Measurements from ENCODE around the gene YEATS2.
A peak's percentile ranks its signal among the peaks of the same experiment; 100 is the strongest.
"Not testable (repeated sequence)": the region's sequence is repeated elsewhere in the genome, so short reads cannot be mapped to it uniquely, and the experiment has no call there.

The YEATS2 gene

DNA sequence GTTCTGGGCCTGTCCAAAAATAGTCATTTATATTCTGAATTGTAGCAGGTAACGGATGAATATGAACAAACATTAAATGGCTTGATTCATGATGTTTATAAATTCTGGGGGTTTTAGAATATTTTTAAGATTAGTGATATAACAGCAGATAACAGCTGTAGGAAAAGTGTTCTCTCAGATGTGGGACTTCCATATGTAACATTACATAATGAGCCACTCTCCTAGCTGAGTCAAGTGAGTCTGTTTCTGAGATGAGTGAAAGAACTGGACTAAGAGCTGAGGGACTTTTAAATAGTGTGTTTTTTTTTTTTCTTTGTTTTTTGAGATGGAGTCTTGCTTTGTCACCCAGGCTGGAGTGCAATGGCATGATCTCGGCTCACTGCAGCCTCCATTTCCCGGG, 13.9 kb downstream of the YEATS2 start:
- no peak for DNase-seq (ENCODE audit: low read depth in 2 of 2, low spot score in 1 of 2)

- no peak for DNase-seq (ENCODE audit: low read depth in 2 of 2, low spot score in 1 of 2)
Measured at GRCh38 chr3:183714622-183715021, 17.0 kb downstream of the YEATS2 start.

GRCh38 chr3:183718012-183718411, 20.4 kb downstream of the YEATS2 start:
- no peak for DNase-seq (ENCODE audit: low read depth in 2 of 2, low spot score in 1 of 2)

DNA sequence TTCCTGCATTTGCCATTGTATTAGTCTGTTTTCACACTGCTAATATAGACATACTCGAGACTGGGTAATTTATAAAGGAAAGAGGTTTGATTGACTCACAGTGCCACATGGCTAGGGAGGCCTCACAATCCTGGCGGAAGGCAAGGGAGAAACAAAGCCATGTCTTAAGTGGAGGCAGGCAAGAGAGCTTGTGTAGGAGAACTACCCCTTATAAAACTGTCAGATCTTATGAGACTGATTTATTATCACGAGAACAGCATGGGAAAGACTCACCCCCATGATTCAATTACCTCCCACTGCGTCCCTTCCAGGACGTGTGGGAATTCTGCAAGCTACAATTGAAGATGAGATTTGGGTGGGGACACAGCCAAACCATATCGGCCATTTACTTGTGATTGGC, 27.8 kb downstream of the YEATS2 start:
- DNase-seq (ENCODE audit: low read depth in 2 of 2, low spot score in 1 of 2) = no peak

DNA sequence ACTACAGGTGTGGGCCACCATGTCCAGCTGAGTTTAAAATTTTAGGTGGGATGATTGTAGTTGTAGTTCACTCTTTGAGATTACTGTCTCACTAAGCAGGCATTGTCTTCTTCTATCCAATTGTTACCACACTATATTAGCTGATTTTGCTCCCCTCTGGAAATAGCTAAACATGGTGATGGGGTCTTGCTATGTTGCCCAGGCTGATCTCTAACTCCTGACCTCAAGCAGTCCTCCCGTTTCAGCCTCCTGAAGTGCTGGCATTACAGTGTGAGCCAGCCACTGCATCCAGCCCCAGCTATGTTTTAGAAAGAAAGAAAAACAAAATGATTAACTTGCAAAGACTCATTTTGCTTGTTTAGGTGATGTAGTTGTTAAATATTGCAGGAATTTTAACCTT, 30.6 kb downstream of the YEATS2 start:
- no peak for DNase-seq (ENCODE audit: low read depth in 2 of 2, low spot score in 1 of 2)

GRCh38 chr3:183730361-183730760, 32.8 kb downstream of the YEATS2 start:
- DNase-seq (ENCODE audit: low read depth in 2 of 2, low spot score in 1 of 2) = no peak

- no peak for DNase-seq (ENCODE audit: low read depth in 2 of 2, low spot score in 1 of 2)
Measured at GRCh38 chr3:183731611-183732010, 34.0 kb downstream of the YEATS2 start.

GRCh38 chr3:183733553-183733952, 36.0 kb downstream of the YEATS2 start:
- DNase-seq (ENCODE audit: low read depth in 2 of 2, low spot score in 1 of 2) = no peak

- DNase-seq (ENCODE audit: low read depth in 2 of 2, low spot score in 1 of 2) = no peak
Measured at GRCh38 chr3:183734750-183735494, 37.3 kb downstream of the YEATS2 start.

DNA sequence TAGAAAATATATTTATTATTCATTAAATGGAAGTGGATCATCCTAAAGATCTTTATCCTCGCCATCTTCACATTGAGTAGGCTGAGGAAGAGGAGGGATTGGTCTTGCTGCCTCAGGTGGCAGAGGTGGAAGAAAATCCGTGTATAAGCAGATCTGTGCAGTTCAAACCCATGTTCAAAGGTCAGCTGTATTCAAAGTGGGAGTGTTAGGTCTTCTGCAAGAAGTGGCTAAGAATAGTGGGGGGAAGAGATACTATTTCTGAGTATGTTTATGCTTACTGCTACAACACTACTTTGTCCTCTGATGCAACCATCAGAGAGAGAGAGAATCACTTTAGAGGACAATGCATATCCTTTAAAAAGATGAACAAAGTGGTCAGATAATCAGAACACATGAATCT, 39.5 kb downstream of the YEATS2 start:
- DNase-seq (ENCODE audit: low read depth in 2 of 2, low spot score in 1 of 2) = no peak

DNA sequence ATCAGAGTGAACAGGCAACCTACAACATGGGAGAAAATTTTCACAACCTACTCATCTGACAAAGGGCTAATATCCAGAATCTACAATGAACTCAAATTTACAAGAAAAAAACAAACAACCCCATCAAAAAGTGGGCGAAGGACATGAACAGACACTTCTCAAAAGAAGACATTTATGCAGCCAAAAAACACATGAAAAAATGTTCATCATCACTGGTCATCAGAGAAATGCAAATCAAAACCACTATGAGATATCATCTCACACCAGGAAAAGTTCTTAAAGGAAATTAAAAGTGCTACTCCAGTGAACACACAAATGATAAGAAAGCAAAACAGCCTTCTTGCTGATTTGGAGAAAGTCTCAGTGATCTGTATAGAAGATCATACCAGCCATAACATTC, 42.6 kb downstream of the YEATS2 start:
- not testable (repeated sequence) for DNase-seq (ENCODE audit: low read depth in 2 of 2, low spot score in 1 of 2)

DNA sequence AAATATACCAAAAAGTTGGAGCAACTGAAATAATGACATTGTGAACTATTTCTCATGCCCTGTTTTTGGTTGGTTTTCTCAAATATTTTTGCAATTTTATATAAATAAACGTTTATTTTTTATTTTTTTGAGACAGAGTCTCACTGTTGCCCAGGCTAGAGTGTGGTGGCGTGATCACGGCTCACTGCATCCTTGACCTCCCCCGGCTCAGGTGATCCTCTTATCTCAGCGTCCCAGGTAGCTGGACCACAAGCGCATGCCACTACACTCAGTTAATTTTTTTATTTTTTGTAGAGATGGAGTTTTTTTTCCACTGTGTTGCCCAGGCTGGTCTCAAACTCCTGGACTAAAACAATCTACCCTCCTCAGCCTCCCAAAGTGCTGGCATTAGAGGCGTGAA, 45.6 kb downstream of the YEATS2 start:
- DNase-seq (ENCODE audit: low read depth in 2 of 2, low spot score in 1 of 2) = no peak

DNA sequence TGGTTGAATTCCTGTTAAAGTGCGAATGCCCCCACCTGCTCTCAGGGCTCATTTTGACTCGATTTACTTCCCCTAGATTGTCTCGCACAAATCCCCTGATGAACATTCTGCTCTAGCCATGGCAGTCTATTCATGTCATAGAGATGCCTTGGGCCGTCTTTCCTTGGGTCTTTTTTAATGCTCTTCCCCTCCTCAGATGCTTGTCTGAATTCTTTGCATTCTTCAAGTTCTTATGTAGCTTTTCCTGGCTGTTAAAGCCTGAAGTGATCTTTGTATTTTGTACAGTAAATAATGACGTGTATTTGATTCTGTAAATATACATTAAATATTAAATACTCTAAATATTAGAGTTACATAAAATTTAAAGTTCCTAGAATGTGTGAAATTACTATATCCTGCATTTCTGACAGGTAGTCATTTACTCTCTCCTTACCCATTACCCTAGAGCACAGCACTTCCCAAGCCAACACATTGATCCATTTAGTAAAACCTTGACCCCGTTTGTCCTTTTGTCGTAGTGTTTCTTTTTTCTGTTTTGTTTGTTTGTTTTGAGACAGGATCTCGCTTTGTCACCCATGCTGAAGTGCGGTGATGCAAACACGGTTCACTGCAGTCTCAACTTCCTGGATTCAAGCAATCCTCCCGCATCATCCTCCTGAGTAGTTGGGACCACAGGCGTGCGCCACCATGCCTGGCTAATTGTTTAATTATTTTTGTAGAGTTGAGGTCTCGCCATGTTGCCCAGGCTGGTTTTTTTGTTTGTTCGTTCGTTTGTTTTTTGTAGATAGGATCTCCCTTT, 47.9 kb downstream of the YEATS2 start:
- DNase-seq (ENCODE audit: low read depth in 2 of 2, low spot score in 1 of 2) = no peak

DNA sequence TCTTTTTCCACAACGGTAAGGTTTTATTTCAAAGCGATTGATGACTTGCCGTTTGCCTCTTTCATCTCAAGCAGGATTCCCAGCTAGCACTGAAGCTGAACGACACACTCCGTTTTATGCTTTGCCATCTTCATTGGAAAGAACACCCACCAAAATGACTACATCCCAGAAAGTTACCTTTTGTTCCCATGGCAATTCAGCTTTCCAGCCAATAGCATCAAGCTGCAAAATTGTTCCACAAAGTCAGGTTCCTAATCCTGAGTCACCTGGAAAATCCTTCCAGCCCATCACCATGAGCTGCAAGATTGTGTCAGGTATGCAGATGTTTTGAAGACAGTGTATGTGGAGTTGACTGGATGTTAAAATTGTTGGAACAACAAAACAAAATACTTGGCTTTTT, 56.5 kb downstream of the YEATS2 start:
- DNase-seq (ENCODE audit: low read depth in 2 of 2, low spot score in 1 of 2) = no peak

GRCh38 chr3:183762304-183762703, 64.7 kb downstream of the YEATS2 start:
- DNase-seq (ENCODE audit: low read depth in 2 of 2, low spot score in 1 of 2) = no peak

DNA sequence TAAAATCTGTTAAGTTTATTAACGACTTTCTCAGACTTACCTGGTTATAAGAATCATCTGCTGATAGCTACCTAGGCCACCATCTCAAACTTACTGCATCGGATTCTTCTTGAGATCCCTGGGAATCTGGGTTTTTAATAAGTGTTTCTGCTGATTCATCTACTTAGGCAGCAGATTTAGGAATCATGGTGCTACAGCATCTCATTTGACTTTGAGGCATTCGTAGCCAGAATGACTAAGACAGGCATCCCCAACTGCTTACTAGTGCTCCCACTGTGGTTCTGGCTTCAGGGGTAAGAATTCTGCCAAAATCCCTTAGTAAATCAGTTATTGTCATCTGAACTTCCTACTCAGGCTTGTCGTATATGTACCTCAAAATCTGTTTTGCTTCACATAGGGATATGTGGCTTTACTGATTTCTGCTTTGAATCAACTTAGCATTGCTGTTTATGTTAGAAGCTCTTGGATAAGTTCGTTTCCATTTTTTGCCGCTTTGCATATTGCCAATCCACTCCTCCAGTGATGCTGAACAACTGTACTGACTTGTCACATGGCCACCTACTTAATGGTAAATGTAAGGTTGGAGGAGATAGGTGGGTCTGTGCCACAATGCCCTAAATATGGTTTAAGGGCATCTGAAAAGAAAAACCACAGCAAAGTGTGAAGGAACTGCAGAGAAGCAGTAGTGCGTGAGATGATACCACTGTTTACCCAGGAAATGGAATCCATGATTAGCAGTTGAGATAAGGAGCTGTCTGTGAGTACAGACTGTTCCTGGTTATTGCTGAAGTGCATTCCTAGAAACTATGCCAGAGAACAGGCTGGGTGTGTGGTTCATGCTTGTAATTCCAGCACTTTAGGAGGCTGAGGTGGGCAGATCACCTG, 67.5 kb downstream of the YEATS2 start:
- DNase-seq (ENCODE audit: low read depth in 2 of 2, low spot score in 1 of 2) = no peak

DNA sequence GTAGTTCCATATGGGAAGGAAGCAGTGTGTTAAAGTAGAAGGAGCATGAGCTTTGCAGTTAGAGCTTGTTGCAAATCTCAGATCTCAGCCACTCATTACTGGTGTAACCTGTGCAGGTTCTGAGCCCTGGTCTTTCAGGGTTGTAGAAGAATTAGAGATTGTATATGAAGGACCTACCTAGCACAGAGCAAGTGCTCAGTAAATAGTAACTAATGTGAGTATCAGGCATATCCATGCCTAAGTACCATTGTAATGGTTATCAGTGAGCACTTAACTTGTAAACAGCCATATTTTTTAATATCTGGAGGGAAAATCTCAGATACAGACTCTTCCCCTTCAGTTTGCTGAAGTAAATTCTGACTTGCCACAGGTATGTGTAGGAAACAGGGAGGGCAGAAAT, 68.5 kb downstream of the YEATS2 start:
- no peak for DNase-seq (ENCODE audit: low read depth in 2 of 2, low spot score in 1 of 2)

DNA sequence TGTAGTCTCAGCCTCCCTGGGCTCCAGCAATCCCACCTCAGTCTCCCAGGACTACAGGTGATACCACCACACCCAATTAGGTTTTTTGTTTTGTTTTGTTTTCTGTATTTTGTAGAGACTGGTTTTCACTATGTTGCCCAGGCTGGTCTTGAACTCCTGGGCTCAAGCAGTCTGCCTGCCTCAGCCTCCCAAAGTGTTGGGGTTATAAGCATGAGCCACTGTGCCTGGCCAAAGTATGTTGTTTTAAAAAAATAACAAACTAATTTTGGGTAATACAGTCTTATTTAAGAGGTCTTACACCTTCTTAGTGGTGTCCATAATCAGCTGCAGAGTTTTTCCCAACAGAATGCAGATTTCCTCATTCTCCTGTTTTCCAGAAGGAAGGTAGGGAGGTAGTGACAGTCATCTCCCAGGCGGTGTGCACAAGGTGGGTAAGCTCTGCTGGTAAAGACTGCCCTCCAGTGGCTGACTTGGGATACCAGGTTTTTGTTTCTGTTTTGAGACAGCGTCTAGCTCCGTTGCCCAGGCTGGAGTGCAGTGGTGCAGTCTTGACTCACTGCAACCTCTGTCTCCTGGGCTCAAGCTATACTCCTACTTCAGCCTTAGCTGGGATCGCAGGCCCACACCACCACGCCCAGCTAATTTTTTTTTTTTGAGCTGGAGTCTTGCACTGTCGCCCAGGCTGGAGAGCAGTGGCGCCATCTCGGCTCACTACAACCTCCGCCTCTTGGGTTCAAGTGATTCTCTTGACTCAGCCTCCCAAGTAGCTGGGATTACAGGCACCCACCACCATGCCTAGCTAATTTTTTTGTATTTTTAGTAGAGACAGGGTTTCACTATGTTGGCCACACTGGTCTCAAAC, 69.4 kb downstream of the YEATS2 start:
- DNase-seq (ENCODE audit: low read depth in 2 of 2, low spot score in 1 of 2) = peak; percentile 35 to 49

GRCh38 chr3:183768114-183768513, 70.5 kb downstream of the YEATS2 start:
- no peak for DNase-seq (ENCODE audit: low read depth in 2 of 2, low spot score in 1 of 2)

- DNase-seq (ENCODE audit: low read depth in 2 of 2, low spot score in 1 of 2) = no peak
Measured at GRCh38 chr3:183769453-183769852, 71.9 kb downstream of the YEATS2 start.

- DNase-seq (ENCODE audit: low read depth in 2 of 2, low spot score in 1 of 2) = no peak
Measured at GRCh38 chr3:183774631-183775030, 77.0 kb downstream of the YEATS2 start.
